Urothelium cell line (cell line): ENCODE data around the gene KCNMB3.
"Not testable (repeated sequence)": the region's sequence is repeated elsewhere in the genome, so short reads cannot be mapped to it uniquely, and the experiment has no call there.

Experiments
- DNase-seq: peaks from one replicate; pipeline ENCODE4 v3.0.0; 2011; ENCODE audit warnings: low spot score, mixed read lengths
- FAIRE-seq: peaks from 2 replicates; lab custom pipeline; 2011; peaks lifted over from hg19 to GRCh38; lab: Jason Lieb, UNC

Gene KCNMB3, protein sequence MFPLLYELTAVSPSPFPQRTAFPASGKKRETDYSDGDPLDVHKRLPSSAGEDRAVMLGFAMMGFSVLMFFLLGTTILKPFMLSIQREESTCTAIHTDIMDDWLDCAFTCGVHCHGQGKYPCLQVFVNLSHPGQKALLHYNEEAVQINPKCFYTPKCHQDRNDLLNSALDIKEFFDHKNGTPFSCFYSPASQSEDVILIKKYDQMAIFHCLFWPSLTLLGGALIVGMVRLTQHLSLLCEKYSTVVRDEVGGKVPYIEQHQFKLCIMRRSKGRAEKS

DNA sequence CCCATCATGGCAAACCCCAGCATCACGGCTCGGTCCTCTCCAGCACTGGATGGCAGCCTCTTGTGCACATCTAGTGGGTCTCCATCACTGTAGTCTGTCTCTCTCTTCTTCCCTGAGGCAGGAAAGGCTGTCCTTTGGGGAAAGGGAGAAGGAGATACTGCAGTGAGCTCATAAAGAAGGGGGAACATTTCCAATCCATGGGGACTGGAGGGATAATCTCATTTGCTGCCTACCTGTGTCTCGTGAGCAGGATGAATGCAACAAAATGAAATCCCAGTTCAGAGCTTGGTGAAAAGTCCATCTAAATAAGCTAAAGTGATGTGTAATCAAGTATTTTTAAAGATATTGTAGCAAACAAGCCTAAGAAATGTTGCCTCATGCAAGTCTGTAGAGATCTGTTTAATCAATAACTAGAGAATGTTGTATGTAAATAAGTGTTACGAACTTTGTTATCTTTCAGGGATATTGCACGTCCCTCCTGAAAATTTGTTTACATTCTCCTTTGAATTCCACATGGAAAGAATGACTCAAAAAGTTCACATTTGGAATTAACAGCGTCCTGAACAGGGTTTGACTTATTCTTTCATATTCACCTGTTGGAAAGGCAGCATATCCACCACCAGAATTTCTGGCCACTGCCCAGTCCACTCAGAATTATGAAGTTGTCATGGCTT, at the start of gene KCNMB3:
Gene KCNMB3, minus strand, starts transcription at position 312 of the 674 bp plus-strand sequence. Its CDS starts 124 bp downstream, at position 188.
- DNase-seq (no peak), FAIRE-seq (no peak)

DNA sequence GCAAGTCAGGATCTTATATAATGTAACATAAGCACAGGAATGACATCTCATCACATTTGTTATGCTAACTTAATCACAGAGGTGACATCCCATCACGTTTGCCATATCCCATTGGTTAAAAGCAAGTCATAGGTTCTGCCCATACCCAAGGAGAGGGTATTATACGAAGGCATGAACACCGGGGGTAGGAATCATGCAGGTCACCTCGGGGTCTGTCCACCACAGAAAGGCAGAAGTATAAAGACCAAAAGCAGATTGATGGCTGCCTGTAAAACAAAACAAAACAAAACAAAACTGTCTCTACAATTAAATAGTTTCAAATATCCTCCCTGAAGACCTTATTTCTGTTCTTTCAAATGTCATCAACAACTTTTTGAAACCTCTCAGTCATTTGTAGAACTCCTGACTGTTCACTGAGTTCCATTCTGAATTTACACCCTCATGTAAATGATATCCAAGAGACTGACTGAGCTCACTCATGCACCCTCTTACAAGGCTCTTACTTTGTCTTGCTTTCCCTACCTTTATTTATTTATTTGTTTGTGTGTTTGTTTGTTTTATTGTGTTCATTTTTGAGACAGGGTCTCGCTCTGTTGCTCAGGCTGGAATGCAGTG, 49.2 kb upstream of the KCNMB3 start:
- FAIRE-seq, result peak; percentile 50

DNA sequence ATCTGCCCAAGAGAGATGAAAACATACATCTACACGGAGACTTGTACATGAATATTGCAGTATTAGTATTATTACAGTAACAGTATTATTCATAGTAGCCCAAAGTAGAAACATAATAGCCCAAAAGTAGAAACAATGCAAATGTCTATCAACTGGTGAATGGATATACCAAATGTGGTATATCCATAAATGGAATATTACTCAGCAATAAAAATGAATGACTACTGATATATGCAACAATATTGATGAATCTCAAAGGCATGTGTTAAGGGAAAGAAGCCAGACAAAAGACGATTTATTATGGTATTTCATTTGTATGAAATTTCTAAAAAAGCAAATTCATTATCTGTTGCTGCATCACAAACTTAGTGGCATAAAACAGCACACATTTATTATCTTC, 48.4 kb upstream of the KCNMB3 start:
- DNase-seq, result no peak
- no peak for FAIRE-seq

More for the DNA sequence above, 49.2 kb upstream of the KCNMB3 start:
- DNase-seq, result no peak

DNA sequence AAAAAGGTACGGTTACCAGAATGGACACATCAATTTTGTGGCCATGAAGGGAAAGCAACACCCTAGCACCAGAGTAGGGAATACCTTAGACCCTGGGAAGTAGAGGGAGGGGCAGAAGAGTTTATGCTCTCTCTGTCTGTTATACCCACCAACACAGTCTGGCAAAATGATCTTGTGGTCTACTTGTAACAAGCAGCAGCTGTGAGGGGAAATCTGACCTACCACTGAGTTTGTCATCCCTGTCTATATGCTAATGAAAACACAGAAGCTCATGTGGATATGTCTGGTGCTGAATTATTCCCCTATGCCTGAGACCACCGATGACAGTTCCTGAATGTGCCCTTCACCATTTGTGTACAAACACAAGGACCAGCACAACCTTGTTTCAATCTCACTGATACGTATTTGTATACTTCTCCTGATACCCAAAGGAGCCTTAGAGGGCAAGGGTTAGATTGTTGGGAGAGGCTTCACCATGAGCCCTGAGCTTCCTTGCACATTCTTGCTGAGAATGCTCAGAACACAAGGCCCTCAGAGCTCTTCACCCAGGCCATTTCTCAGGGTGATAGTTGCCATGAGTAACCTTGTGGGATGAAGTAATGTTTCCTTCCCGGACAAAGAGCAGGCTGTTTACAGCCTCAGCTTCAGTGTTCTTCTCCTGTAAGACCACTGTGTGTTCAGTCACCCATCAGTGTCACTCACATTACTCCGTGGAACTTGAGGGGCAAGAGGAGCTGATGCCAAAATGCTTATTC, 47.2 kb upstream of the KCNMB3 start:
- FAIRE-seq, result no peak
- no peak for DNase-seq

DNA sequence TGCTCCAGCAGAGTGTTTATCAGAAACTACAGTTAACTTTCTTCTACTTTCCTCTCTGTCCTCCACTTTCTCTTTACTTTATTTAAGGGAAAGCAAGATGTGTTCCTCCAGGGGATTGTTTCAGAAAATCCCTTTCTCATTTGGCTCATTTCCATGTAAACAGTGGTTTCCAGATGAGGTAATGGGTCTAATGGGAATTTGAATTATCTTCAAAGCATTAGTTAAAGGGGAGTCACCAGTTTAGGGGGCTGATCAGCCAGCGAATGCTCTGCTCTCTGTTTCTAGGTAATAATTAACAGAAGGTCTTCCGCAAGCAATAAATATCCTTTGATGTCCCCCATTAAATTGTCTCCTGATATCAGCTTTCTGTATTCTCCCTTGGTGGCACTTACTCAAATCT, 41.5 kb upstream of the KCNMB3 start:
- DNase-seq, result no peak
- FAIRE-seq, result no peak

DNA sequence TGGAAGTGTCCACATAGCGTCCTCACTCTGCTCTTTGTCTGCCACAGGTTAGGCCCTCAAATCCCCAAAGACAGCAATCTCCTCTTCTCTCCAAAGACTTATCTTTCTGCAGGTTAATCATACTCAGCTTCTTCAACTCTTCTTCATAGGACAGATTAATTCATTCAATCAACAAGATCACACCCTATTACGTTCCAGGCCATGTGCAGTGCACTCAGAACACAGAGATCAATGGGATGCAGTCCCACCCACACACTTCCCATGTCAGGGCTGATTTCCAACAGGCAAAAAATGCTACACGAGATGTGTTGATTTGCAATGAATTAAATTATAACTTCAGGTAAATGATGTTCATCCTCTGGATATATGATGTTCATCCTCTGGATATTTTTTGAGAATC, 38.4 kb upstream of the KCNMB3 start:
- no peak for FAIRE-seq
- no peak for DNase-seq

DNA sequence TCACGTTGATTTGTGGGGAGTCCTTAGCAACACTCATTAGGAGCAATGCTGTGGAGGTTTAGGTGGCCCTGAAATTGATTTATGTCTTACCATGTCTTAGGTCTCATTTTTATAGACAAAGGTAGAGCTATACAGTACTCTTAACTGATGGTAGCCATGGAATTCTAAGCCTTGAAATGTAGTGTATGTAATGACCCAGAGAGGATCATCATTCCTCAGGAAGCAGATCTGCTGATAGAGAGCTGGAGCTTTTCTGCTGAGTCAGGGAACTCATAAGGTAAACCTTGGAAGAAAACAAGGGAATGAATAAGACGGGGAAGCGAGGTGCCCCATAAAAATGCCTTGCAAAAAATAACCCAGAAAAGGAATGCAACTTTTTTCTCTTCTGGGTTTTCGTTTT, 37.9 kb upstream of the KCNMB3 start:
- FAIRE-seq, result no peak
- DNase-seq, result no peak

DNA sequence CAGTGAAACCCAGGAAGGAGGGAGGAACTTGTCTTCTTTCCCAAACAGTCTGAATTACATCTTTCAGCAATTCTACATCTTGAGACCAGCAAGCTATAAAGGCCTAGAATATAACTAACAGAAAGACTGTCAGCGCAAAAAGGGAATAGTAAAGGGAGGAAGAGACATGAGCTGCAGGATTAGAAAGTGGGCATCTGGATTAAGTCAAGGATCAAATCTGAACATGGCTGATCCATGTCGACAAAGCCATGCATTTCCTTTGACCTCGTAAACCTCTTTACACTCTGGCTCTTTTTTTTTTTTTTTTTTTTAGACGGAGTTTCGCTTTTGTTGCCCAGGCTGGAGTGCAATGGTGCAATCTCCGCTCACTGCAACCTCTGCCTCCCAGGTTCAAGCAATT, 35.4 kb upstream of the KCNMB3 start:
- no peak for DNase-seq
- no peak for FAIRE-seq

DNA sequence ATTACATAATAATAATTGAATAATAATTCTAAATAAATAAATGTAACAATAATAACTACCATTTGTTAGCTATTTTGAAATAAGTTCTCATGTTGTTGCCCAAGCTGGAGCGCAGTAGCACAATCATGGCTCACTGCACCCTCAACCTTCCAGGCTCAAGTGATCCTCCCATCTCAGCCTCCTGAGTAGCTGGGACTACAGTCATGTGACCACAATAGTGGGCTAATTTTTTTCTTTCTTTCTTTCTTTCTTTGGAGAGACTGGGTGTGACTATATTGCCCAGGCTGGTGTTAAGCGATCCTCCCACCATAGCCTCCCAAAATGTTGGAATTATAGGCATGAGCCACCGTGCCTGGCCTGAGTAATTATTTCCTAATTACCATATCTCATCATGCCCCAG, 30.9 kb upstream of the KCNMB3 start:
- DNase-seq (no peak), FAIRE-seq (no peak)

DNA sequence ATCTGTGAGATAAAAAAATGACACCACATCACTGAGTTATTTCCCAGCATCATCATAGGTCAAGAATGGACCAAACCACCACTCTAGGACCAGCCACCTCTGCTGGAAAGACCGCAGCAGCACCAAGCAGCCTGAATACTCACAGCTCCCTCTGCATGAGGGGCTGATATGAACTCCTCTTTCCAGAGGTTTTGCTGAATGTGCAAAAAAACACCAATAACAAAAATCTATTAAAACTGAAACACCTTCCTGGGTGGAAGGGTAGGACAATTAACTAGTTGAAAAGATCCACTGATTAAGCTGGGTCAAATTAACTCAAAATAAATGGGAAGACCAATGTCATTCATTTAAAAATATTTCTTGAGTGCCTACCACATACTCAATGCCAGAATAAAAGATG, 28.9 kb upstream of the KCNMB3 start:
- DNase-seq, result no peak
- FAIRE-seq, result no peak

DNA sequence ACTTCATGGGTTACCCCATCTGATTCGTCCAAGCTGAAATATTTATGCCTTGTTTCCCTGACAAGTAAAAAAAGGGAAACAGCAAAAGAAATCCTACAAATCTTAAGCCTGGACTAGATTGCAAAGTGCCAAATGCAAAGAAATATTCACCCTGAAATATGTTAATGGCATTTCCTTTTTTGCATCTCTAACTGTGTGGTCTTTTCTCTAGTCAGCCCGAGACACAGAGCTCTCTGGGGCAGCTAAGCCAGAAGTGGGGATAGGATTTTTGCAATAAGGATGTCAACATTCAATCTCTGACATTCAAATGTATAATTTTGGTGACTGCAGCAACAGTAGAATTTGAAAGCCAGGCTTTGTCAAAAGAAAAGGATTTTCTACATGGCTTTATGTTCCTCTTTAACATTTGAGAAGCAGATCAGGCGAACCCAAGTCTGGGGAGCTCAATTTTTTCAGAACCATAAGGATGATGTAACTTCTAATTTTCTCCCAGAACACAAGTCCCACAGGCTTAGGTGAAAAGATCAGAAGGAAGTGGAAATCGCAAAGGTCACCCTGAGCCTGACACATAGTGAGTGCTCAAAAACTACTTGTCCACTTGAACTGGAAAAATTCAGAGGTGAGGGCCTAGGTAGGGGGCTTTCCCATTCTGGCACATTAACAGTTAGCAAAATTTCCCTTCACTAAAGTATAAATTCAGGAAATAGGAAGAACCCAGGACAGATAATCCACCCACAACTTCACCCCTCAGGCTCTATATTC, 28.2 kb upstream of the KCNMB3 start:
- DNase-seq (no peak), FAIRE-seq (no peak)

DNA sequence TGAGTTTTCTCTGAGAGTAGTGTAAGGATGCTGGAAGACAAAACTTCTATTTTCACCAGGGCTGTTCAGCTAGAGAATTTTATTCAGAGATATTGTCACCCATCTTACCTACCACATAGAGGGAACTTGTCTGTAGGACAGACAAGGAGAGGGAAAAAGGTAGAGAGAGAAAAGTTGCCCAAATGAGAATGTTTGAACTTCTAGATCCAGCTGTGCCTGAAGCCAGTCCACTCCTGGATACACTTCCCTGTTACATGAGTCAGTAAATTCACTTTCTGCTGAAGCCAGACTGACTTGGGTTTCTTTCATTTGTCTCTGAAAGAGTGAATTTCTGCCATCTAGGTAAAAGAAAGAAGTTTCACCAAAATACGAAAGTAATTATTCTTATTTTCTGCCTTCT, 27.2 kb upstream of the KCNMB3 start:
- no peak for DNase-seq
- no peak for FAIRE-seq

DNA sequence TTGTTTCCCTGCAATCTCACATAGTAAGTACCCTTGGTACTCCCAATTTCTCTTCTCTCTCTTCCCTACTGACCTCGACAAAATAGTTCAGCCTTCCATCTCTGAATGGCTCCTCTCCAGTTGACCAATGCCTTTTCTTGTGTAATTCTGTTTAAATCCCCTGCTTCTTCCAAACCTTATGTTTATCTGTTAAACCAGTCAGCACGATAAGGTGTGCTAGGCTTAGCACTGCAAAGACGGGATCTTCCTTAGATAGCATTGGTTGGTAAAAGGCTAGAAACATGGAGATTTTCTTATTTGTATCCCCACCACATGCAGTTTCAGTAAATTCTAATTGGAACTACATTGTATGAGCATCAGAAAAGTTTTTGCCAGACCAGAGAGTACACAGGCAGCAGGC, 25.8 kb upstream of the KCNMB3 start:
- FAIRE-seq (no peak), DNase-seq (no peak)

DNA sequence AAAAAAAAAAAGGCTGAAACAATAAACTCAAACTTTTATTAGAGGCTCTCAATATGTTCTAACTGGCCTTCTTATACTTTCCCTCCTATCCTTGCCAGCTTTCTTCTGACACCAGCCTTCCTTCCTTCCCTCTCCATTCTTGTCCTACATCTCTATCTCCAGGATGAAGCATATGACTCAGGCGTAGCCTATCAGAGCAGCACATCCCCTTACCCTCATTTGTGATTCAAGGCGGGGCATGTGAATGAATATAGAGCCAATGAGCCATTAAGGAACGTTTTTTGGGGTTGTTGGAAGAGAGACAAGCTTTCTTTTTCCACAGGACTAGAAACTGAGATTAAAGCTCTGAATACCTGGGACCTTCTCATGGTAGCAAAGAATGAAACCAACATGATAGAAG, 25.1 kb upstream of the KCNMB3 start:
- no peak for FAIRE-seq
- DNase-seq, result no peak

DNA sequence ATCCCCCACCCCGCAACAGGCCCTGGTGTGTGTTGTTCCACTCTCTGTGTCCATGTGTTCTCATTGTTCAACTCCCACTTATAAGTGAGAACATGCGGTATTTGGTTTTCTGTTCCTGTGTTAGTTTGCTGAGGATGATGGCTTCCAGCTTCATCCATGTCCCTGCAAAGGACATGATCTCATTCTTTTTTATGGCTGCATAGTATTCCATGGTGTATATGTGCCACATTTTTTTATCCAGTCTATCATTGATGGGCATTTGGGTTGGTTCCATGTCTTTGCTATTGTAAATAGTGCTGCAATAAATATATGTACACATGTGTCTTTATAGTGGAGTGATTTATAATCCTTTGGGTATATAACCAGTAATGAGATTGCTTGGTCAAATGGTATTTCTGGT, 23.5 kb upstream of the KCNMB3 start:
- not testable (repeated sequence) for DNase-seq, FAIRE-seq

DNA sequence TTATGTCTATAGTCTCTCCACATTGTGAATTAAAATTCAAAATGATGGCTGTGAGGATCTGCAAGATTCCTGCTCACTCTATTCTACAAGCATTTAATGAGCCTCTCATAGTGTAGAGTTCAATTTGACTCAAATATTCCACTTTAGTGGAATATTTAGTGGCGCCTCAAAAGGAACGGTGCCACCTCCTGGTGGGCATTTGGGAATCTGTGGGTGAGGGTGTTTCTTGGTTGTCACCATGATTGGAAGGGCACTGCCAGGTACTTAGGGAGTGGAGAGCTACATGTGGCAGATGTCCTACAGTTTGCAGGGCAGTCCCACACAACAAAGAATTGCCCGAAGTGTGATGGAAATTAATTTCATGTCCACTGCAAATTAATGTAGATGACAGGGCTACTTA, 21.5 kb upstream of the KCNMB3 start:
- FAIRE-seq (no peak), DNase-seq (no peak)

DNA sequence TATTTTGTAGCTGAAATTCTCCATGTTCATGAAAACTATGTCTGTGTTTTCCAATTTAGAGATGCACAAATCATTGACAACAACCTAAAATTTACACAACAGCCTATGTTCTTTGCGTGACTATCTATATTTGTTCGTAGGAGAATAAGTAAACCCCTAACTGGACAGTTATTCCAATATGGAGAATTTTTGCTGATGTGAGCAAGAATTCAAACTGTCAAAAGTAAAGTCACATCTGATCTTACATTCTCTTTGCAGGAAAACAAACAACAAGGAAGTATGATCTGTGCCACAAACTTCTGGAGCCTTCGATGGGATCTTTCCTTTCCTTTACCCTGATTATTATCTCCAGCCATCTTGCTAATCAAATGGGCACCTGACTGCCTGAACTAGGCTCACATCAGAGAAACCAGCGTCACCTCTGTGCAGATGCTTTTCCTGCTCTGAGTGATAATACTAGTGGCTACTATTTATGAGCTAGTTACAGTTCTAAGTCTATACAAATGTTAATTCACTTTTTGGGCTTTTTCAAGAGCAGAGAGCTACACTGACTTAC, 18.3 kb upstream of the KCNMB3 start:
- DNase-seq (no peak), FAIRE-seq (no peak)

DNA sequence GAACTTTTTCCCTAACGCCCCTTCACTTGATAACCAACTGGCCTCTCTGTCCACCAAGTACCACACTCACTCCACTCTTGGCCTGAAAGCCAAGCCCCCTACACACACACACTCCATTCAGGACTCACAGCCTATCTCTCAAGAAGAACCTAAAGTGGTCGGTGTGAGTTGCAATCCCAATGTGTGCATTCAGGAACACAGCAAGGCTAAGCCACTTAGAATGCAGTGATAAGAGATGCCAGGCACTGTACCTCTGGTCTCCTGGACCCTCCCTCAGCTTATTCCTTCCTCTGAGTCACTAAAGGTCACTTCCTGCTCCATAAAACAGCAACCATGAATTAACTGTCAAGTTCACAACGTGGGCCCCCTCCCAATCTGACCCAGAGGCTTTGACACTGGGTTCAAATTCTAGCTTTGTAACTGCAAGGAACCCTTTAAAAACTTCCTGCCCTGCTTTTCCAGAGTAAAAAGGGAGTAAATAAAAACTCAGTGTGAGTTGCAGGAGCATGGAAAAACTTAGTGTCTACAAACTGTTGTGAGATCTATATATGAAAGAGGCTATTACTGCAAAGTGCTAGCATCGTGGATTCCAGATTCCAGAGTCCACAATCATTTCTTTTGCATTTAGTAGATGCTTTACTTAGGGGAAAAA, 17.6 kb upstream of the KCNMB3 start:
- FAIRE-seq (no peak), DNase-seq (no peak)

DNA sequence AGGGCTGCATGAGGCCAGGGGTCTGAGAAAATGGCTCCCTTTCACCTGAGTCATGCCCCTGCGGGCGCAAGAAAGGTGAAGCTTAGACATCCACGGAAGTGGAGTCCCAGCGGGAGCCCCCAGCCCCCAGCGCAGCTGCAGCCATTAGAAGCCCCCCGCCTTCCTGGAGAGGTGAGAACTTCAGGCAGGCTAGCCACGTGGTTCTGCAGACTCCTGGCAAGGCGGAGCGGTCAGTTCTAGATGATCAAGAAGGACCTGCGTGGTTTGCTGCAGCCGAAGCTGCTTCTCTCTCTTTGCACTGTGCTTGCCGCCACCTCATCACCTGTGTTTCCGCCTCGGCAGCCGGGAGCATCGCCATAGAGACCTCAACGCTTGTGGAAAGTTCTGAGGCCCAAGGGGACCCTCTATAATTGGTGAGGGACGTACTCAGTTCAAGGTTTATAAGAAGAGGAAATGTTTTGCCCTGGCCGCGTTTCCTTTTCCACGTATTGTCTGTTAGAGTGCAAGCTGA, 15.8 kb upstream of the KCNMB3 start:
- DNase-seq (no peak), FAIRE-seq (no peak)

DNA sequence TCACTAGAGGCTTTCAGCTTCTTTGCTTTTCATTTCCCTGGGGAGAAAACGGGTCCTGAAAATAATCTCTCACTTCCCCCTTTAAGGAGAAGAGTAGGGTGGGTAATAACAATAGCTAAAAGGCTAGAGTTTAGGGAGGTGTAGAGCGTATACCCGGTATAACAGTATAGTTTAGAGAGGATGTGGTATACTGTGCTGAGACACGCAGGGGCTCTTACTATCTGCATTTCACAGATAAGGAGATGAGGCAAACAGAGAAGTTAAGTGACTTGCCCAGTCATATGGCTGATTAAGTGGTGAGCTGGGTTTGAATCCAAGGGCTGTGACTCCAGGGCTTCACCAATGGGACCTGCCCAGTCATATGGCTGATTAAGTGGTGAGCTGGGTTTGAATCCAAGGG, 15.0 kb upstream of the KCNMB3 start:
- DNase-seq, result no peak
- no peak for FAIRE-seq
